ENCODE measurements around the gene EPHX1.
"Not testable (repeated sequence)": the region's sequence is repeated elsewhere in the genome, so short reads cannot be mapped to it uniquely, and the experiment has no call there.

The EPHX1 gene

GRCh38 chr1:225881081-225881958 lies 71.4 kb downstream of the EPHX1 start:
- no peak for DNase-seq (ENCODE audit: low read depth)

- DNase-seq (ENCODE audit: low read depth) = peak; percentile 84
These were observed 72.2 kb downstream of the EPHX1 start, which contains the start of gene TMEM63A for GRCh38 chr1:225881959-225882693. TSS of gene TMEM63A (minus strand) at chr1:225882380. CDS start at chr1:225877580, 4,800 bp downstream.

DNA sequence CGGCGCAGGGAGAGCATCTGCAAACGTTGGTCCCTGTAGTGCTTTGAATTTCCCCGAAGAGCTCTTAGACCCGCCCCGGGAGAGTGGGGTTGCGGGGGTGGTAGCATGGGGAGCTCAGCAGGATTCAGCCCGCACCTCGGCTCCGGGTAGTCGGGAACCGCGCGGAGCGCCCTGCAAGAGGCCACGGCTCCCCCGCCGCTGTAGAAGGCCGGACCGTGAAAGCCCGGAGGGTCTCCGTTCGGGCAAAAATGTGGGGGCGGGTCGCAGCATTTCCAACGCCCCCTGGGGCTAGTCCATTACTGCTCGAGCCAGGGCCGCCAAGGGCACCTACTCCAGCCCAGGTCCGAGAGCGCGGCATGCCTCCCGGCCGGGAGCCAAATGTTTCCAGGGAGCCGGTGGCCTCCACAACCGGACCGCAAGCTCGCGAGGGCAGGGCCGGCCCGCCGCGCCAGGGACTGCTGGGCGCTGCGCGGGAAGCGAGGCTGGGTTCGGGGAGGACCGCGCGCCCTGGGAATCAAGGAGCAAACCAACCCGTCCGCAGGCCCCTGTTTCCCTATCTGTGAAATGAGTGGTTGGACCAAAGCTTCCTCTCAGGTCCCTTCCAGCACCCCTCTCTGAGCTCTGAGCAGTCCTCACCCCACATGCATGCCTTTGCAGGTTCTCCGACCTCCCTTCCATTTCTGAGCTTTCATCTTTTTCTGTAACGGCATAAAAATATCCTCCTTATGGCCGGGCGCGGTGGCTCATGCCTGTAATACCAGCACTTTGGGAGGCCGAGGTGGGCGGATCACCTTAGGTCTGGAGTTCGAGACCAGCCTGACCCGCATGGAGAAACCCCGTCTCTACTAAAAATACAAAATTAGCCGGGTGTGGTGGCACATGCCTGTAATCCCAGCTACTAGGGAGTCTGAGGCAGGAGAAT lies 73.0 kb downstream of the EPHX1 start:
- no peak for DNase-seq (ENCODE audit: low read depth)

GRCh38 chr1:225883616-225884265 lies 73.8 kb downstream of the EPHX1 start:
- DNase-seq (ENCODE audit: low read depth) = no peak

DNA sequence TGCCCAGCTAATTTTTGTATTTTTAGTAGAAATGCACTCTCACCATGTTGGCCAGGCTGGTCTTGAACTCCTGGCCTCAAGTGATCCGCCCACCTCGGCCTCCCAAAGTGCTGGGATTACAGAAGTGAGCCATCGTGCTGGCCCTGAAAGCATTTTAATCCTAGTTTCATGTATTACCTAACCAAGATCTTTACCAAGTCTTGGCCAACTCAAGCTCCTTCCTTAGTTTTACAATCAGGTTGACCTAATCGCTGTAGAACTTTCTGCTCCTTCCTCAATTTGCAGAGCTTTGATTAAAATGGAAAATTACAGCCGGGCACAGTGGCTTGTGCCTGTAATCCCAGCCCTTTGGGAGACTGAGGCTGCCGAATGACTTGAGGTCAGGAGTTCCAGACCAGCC lies 75.4 kb downstream of the EPHX1 start:
- no peak for DNase-seq (ENCODE audit: low read depth)

DNA sequence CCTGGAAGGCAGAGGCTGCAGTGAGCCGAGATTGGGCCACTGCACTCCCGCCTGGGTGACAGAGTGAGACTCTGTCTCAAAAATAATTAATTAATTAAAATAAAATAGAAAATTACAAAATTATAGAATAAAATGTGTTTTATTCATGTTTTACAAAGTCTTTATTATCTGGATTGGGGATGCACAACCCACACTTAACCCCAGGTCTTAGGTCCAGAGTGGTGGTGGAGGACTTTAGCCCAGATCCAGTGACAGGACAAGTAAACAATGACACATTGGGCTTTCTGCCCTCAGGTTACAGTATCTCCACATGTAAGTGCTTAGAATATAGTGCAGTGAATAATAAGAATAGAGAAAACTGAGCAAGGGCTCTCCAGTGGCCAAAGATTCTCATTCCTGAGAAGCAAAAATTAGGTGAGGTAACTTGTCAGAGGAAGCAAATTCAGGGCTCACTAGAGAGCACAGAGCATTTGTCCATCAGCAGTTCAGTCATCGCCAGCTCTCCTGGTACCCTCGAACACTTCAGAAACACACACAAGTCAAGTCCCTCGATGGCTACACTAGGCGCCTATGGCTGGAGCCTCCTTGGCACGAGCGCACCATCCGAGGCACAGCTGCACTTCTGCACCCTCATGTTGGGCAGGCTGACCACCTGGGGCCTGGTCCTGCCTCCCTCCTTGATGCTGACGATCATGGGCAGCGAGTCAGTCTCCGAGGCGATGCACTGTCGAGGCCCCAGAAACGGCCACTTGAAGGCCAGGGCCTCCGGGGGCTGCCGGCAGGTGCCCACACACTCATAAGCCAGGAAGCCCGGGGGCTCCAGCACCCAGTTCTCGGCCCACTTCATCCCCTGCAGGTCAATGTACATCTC lies 76.5 kb downstream of the EPHX1 start:
- DNase-seq (ENCODE audit: low read depth) = no peak

- no peak for DNase-seq (ENCODE audit: low read depth)
These were observed 77.0 kb downstream of the EPHX1 start for GRCh38 chr1:225887030-225887314.

DNA sequence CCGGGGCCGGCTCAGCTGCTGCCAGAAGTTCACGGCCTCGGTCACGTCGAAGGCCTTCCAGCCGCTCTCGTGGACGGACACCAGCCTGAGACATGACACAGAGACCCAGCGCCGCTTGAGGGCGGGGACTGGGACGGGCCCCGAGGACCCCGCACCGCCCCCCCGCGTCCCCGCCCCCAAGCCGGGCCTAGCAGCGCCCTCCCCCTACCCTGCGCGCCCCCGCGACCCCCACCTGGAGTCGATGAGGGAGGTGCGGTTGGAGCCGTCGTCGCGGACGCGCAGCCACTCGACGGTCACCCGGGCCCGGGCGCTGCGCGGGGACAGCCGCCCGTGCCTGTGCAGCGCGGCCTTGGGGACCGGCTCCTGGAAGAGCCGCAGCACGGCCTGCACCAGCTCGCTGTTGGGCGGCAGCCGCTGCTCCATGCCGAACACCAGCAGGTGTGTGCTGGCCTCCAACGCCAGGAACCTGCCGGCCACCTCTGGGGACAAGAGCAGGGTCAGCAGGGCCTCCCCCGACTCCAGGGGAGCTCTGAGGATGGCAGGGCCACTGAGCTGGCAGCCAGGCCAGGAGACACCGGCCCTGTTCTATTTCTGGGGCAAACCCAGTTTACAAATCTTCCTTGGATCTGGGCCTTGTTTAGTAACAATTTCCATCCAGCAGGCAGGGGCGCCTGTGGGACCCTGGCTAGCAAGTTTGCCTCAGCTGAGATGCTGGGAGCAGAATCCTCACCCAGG lies 77.8 kb downstream of the EPHX1 start:
- not testable (repeated sequence) for DNase-seq (ENCODE audit: low read depth)

DNA sequence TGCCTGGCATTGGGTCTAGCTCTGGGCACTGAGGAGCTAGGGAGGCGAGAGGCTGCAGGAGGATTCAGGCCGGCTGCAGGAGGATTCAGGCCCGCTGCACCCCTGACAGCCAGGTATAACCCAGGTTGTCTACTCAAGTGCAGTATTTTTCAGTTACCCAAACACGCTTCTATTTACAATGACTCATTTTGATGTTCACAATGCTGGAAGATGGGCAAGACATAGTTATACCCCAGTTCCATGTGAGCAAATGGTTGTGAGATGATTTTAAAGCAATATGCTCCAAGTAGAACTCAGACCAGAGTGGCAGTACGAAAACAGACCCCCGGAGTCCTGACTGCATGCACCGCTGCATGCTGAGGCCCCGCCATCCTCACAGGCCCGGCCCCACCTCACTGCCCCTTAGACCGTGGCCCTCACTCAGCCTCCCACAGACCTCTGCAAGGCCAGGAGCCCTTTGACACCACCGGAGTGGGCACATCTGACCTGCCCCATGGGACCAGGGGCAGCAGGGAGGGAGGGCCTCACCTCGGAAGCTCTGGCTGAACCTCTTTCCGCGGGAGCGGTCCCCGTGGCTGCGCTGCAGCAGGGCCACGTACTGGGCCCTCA lies 78.5 kb downstream of the EPHX1 start:
- no peak for DNase-seq (ENCODE audit: low read depth)

DNA sequence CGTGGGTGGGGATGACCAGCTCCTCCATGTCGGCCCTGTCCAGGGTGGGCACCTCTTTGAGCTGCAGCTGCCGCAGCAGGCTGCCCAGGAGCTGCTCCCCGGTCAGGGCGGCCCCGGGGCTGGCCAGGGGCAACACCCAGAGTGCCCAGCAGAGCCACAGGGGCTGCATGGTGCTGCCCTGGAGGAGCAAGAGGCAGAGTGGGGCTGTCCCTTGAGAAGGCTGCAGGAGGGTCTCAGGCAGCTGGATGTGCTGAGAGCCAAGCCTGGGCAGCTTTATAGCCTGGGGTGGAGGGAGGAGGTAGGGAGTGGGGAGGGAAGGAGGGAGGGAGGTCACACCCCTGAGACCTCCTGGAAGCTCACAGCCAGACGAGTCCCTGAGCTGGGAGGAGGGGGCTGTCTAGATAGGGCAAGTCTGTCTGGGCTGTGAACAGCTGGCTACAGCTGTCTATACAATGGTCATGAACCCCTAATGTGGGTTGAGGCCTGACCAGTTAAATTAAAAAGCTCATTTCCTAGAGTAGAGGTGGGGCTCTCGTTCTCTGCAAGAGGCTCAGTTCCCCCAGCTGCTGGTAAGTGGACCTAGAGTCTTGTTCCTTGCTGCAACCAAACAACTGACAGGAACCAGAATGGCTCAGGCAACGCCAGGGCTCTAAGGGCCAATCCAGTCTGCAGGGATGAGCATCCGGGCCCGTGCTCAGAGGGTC lies 79.1 kb downstream of the EPHX1 start, which contains the start of gene LEFTY1:
Gene LEFTY1, minus strand, starts transcription at position 249 of the 704 bp plus-strand sequence. Its CDS starts 80 bp downstream, at position 169.
- no peak for DNase-seq (ENCODE audit: low read depth)

- no peak for DNase-seq (ENCODE audit: low read depth)
These were observed 79.8 kb downstream of the EPHX1 start for GRCh38 chr1:225889743-225890142.

DNA sequence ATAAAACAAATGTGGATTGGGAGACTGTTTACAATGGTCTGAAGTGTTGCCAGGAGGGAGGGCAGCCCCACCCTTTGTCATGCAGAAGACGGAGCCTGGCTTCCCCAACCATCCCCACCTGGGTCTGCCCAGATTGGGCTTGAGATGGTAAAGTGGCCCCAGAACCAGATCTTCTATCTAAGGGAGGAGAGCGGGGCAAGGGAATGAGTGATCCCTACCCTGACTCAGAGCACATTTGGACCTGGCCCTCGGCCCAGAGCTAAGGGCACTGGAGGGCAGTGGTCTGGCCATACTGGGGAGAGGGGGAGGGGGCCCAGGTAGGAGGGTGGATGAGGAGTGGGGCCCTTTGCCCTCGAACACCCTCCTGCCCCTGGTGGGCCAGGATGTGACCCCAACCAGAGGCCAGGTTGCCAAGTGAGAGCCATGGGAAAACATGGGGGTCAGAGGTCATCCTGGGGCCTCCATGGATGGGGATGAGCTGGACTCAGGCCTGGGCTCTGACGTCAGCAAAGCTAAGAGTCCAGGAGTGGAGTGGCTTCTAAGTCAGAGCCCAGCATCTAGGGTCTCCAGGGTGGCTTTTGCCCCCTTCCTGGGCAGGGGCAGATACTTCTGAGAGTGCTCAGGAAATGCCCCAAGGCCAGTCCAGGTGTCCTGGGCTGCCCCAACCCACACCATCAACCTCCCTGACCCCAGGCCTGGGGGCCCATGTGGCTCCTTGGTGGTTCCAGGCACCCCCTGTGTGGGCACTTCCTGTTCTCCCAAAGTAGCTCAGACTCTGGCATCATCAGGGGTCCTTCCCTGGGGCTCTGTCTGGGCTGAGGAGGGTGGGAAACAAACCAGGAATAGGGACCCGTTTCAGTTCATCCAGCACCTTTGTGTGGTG lies 80.7 kb downstream of the EPHX1 start:
- no peak for DNase-seq (ENCODE audit: low read depth)

GRCh38 chr1:225891229-225891972 lies 81.5 kb downstream of the EPHX1 start:
- DNase-seq (ENCODE audit: low read depth) = no peak

DNA sequence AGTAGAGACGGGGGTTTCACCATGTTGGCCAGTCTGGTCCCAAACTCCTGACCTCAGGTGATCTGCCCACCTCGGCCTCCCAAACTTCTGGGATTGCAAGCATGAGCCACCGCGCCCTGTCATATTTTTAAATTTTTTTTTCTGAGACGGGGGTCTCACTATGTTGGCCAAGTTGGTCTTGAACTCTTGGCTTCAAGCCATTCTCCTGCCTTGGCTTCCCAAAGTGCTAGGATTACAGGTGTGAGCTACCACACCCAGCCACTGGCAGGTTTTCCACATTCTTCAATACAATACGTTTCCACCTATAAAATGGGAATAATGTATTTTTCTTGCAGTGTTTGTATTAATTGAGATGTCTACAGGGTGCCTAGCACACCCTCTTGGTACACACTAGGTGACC lies 82.4 kb downstream of the EPHX1 start:
- no peak for DNase-seq (ENCODE audit: low read depth)
